GM23338 (cell line): ENCODE data around the gene AATF. TPM values are rescaled to one million over a fixed set of nuclear protein-coding genes. Genes with fewer than 3 reads are reported as not detected.

Source experiments
- ATAC-seq: fragments of 200-7000 bp; cut with Tn5 transposase; 3 replicates; pipeline ENCODE4 v1.9.1; 2020
- DNase-seq: peaks from one replicate; pipeline ENCODE4 v3.0.0-alpha.2; 2015; ENCODE audit warnings: low spot score
- H2AFZ ChIP-seq: fragments of 200-600 bp; sonication (generic); 2 replicates; pipeline ENCODE4 v1.8.0; 2016; ENCODE audit warnings: antibody characterized with exemption, mild to moderate bottlenecking, moderate library complexity
- H3F3A ChIP-seq: fragments of 200-600 bp; sonication (generic); replicated peaks from 2 replicates; pipeline ENCODE4 v1.8.0; 2017; ENCODE audit warnings: antibody characterized with exemption, mixed run types, low read depth
- H3K27ac ChIP-seq: fragments of 200-600 bp; sonication (generic); 2 replicates; pipeline ENCODE4 v1.6.1; 2016; ENCODE audit warnings: low read depth
- H3K27me3 ChIP-seq: fragments of 200-600 bp; sonication (generic); 2 replicates; pipeline ENCODE4 v1.8.0; 2016; ENCODE audit warnings: mild to moderate bottlenecking, mixed run types, moderate library complexity; ENCODE audit not compliant: insufficient read depth
- H3K36me3 ChIP-seq: fragments of 200-600 bp; sonication (generic); 2 replicates; pipeline ENCODE4 v1.8.0; 2016; ENCODE audit warnings: mild to moderate bottlenecking; ENCODE audit not compliant: insufficient read depth
- H3K4me1 ChIP-seq: fragments of 200-600 bp; sonication (generic); 2 replicates; pipeline ENCODE4 v1.8.0; 2016; ENCODE audit warnings: mild to moderate bottlenecking, moderate library complexity; ENCODE audit not compliant: insufficient read depth
- H3K4me2 ChIP-seq: fragments of 200-600 bp; sonication (generic); 2 replicates; pipeline ENCODE4 v1.7.1; 2017; ENCODE audit warnings: mixed run types
- H3K4me3 ChIP-seq: fragments of 200-600 bp; sonication (generic); 2 replicates; pipeline ENCODE4 v1.6.1; 2016; ENCODE audit warnings: mixed run types
- H3K79me2 ChIP-seq: fragments of 200-600 bp; sonication (generic); replicated peaks from 2 replicates; pipeline ENCODE4 v1.8.0; 2017; ENCODE audit warnings: mild to moderate bottlenecking; ENCODE audit not compliant: insufficient read depth
- H3K9me2 ChIP-seq: fragments of 200-600 bp; sonication (generic); 2 replicates; pipeline ENCODE4 v1.8.0; 2017; ENCODE audit not compliant: insufficient read depth
- H4K20me1 ChIP-seq: fragments of 200-600 bp; sonication (generic); replicated peaks from 2 replicates; pipeline ENCODE4 v1.8.0; 2017; ENCODE audit warnings: mild to moderate bottlenecking; ENCODE audit not compliant: insufficient read depth
- H3K27ac Mint-ChIP-seq: 2 replicates; pipeline ENCODE4 v1.8.0; 2020; ENCODE audit warnings: inconsistent platforms, mild to moderate bottlenecking, moderate library complexity, mixed read lengths
- H3K27me3 Mint-ChIP-seq: 3 replicates; pipeline ENCODE4 v1.8.0; 2022; ENCODE audit warnings: low read depth, mild to moderate bottlenecking, moderate library complexity, mixed read lengths, inconsistent platforms; ENCODE audit not compliant: insufficient read depth, poor library complexity
- H3K36me3 Mint-ChIP-seq: 3 replicates; pipeline ENCODE4 v1.8.0; 2021; ENCODE audit warnings: low read depth, mild to moderate bottlenecking, inconsistent platforms, moderate library complexity, mixed read lengths
- H3K4me1 Mint-ChIP-seq: 3 replicates; pipeline ENCODE4 v1.8.0; 2020; ENCODE audit warnings: mild to moderate bottlenecking, inconsistent platforms, mixed read lengths
- H3K4me3 Mint-ChIP-seq: 3 replicates; pipeline ENCODE4 v1.8.0; 2021; ENCODE audit warnings: moderate library complexity, mild to moderate bottlenecking, inconsistent platforms, mixed read lengths
- H3K9me3 Mint-ChIP-seq: 3 replicates; pipeline ENCODE4 v1.8.0; 2020; ENCODE audit warnings: moderate library complexity, mild to moderate bottlenecking, inconsistent platforms, mixed read lengths
- CREB1 ChIP-seq: fragments of 250-450 bp; sonication (Bioruptor Pico); IDR thresholded peaks from 2 replicates; pipeline ENCODE4 v1.5.0; 2020; ENCODE audit warnings: low read depth, mild to moderate bottlenecking, moderate library complexity
- CTCF ChIP-seq, 2 experiments: fragments of 200-600 bp in 1 of 2; sonication (generic) in 1 of 2; conservative IDR thresholded peaks; 2 replicates each; pipeline versions ENCODE4 v1.5.1 to v1.6.1; 2016 to 2017; ENCODE audit warnings: antibody characterized with exemption in 2 of 2, low read depth in 2 of 2, mild to moderate bottlenecking in 2 of 2, moderate library complexity in 1 of 2
- EZH2 ChIP-seq: fragments of 200-600 bp; sonication (generic); IDR thresholded peaks from one replicate; pipeline ENCODE4 v1.8.0; 2017; ENCODE audit warnings: antibody characterized with exemption, mild to moderate bottlenecking, low read depth; ENCODE audit not compliant: unreplicated experiment
- EZH2phosphoT487 ChIP-seq: fragments of 200-600 bp; sonication (generic); IDR thresholded peaks from one replicate; pipeline ENCODE4 v1.8.1; 2018; ENCODE audit warnings: antibody characterized with exemption; ENCODE audit not compliant: unreplicated experiment
- JUNB ChIP-seq: IDR thresholded peaks from one replicate; pipeline ENCODE4 v1.6.1; 2016; ENCODE audit warnings: antibody characterized with exemption; ENCODE audit not compliant: unreplicated experiment
- NANOG ChIP-seq: IDR thresholded peaks from 2 replicates; pipeline ENCODE4 v1.6.1; 2016; ENCODE audit warnings: antibody characterized with exemption, borderline replicate concordance
- REST ChIP-seq: IDR thresholded peaks from one replicate; pipeline ENCODE4 v1.6.1; 2018; ENCODE audit warnings: antibody characterized with exemption; ENCODE audit not compliant: unreplicated experiment
- ZNF331 ChIP-seq: fragments of 250-450 bp; sonication (Bioruptor Pico); IDR thresholded peaks from 2 replicates; pipeline ENCODE4 v1.5.0; 2020; ENCODE audit warnings: low read depth, mild to moderate bottlenecking, moderate library complexity
- ZNF462 ChIP-seq: fragments of 250-450 bp; sonication (Bioruptor Pico); IDR thresholded peaks from 2 replicates; pipeline ENCODE4 v1.5.0; 2020; ENCODE audit warnings: mild to moderate bottlenecking, moderate library complexity
- polyA plus RNA-seq: library from polyadenylated mRNA; unstranded; fragments of >200 nt; fragmentation: Nextera tagmentation; extraction: Ambion mirVana; gene quantifications from 2 replicates; pipeline ENCODE4 v1.2.1, GENCODE V29; 2016
- total RNA-seq: library from RNA; depleted of rRNA; stranded (reverse); fragments of >200 nt; shearing (Covaris generic); gene quantifications from 2 replicates; pipeline ENCODE4 v1.2.3, GENCODE V29; 2014

AATF gene
- total and polyA plus RNA-seq, 2 experiments from 2014 or later, result 40.2 to 71.2 TPM

- no peaks in the 10 kb centered on the region for H3K27me3 Mint-ChIP-seq
- no peak for ATAC-seq
- Histone ChIP-seq H3K27ac (peak overlapping the region; percentile 1; the same call in 1 of the 2 replicates), H4K20me1 (peaks cover 11% of the 10 kb centered on the region), H3K79me2 (peaks cover 14% of the 10 kb centered on the region), H3K27me3 (no peaks in the 10 kb centered on the region), H3K4me3 (no peak overlapping the region), H2AFZ (no peak overlapping the region), H3K9me2 (no peaks in the 10 kb centered on the region), H3K36me3 (no peaks in the 10 kb centered on the region), H3K4me1 (peaks cover 9% of the 10 kb centered on the region), H3K4me2 (no peak overlapping the region), H3F3A (no peaks in the 10 kb centered on the region)
- no peak for TF ChIP-seq JUNB
- no peak for TF ChIP-seq CTCF (conservative IDR thresholded peaks at IDR 0.05; ENCODE audit: low read depth in 2 of 2)
- no peak for TF ChIP-seq EZH2
- TF ChIP-seq ZNF462 (CRISPR knock-in tag), result no peak
- no peak for TF ChIP-seq ZNF331 (CRISPR knock-in tag)
- no peak for TF ChIP-seq EZH2phosphoT487
- no peak for TF ChIP-seq CREB1
- no peak for TF ChIP-seq REST
- no peak for TF ChIP-seq NANOG
- H3K9me3 Mint-ChIP-seq, result no peaks in the 10 kb centered on the region; the same call in 2 of the 3 replicates
- H3K27ac Mint-ChIP-seq, result peak overlapping the region; percentile 54
- peaks cover 13% of the 10 kb centered on the region for H3K36me3 Mint-ChIP-seq
- H3K4me1 Mint-ChIP-seq, result peaks cover 21% of the 10 kb centered on the region
- H3K4me3 Mint-ChIP-seq, result no peak overlapping the region
- DNase-seq, result no peak
Measured at GRCh38 chr17:36972905-36973304, 24.2 kb downstream of the AATF start.
